Skin epidermis (tissue), 12 donors: ENCODE measurements around the gene GPX5.

Experiments used
- H3K27ac ChIP-seq, 21 experiments: fragments of 200-600 bp; sonication (generic) in 11 of 21; one replicate each; pipeline ENCODE4 v1.5.0; 2020; ENCODE audit warnings: mild to moderate bottlenecking in 3 of 21, inconsistent platforms in 2 of 21, moderate library complexity in 2 of 21
- H3K4me3 ChIP-seq, 7 experiments: fragments of 200-600 bp; sonication (generic) in 2 of 7; one replicate each; pipeline ENCODE4 v1.5.0; 2020; ENCODE audit warnings: inconsistent platforms in 2 of 7, mild to moderate bottlenecking in 2 of 7, moderate library complexity in 1 of 7

The GPX5 gene

GRCh38 chr6:28553384-28553985 is 27.8 kb downstream of the GPX5 start:
- no peak overlapping the region for H3K4me3 ChIP-seq

GRCh38 chr6:28553986-28554881 is 28.6 kb downstream of the GPX5 start:
- no peak overlapping the region for H3K4me3 ChIP-seq
- H3K27ac ChIP-seq = no peak overlapping the region

More at GRCh38 chr6:28553384-28553985, 27.8 kb downstream of the GPX5 start:
- H3K27ac ChIP-seq = no peak overlapping the region

GRCh38 chr6:28555136-28555535 is 29.5 kb downstream of the GPX5 start:
- no peak overlapping the region for H3K4me3 ChIP-seq
- no peak overlapping the region for H3K27ac ChIP-seq

- H3K4me3 ChIP-seq = no peak overlapping the region
- no peak overlapping the region for H3K27ac ChIP-seq
Observed at GRCh38 chr6:28558629-28559028, 32.9 kb downstream of the GPX5 start.

- no peak overlapping the region for H3K27ac ChIP-seq
- no peak overlapping the region for H3K4me3 ChIP-seq
Observed at GRCh38 chr6:28563430-28564095, 37.9 kb downstream of the GPX5 start.

- H3K27ac ChIP-seq = no peak overlapping the region
- no peak overlapping the region for H3K4me3 ChIP-seq
Observed at GRCh38 chr6:28565823-28566526, 40.3 kb downstream of the GPX5 start.

GRCh38 chr6:28566527-28567252 is 41.0 kb downstream of the GPX5 start:
- H3K4me3 ChIP-seq = no peak overlapping the region
- H3K27ac ChIP-seq = no peak overlapping the region

GRCh38 chr6:28567506-28567905 is 41.8 kb downstream of the GPX5 start:
- Histone ChIP-seq H3K27ac (no peak overlapping the region), H3K4me3 (no peak overlapping the region)

GRCh38 chr6:28568515-28569108 is 42.9 kb downstream of the GPX5 start:
- H3K4me3 ChIP-seq = no peak overlapping the region
- H3K27ac ChIP-seq = no peak overlapping the region

GRCh38 chr6:28569748-28570147 is 44.1 kb downstream of the GPX5 start:
- H3K27ac ChIP-seq = no peak overlapping the region
- no peak overlapping the region for H3K4me3 ChIP-seq

- H3K27ac ChIP-seq = no peak overlapping the region
- H3K4me3 ChIP-seq = no peak overlapping the region
Observed at GRCh38 chr6:28580475-28580874, 54.8 kb downstream of the GPX5 start.

GRCh38 chr6:28583463-28583862 is 57.8 kb downstream of the GPX5 start:
- Histone ChIP-seq H3K27ac (no peak overlapping the region), H3K4me3 (no peak overlapping the region)
